Rectal smooth muscle tissue (tissue), 1 donor: ENCODE data around the gene CLIC1.

Source experiments
- H3K27ac ChIP-seq: one replicate; pipeline ENCODE4 v1.7.0; 2013; ENCODE audit warnings: low read depth, low read length, inconsistent platforms
- H3K27me3 ChIP-seq: one replicate; pipeline ENCODE4 v1.7.0; 2013; ENCODE audit warnings: low read length; ENCODE audit not compliant: control insufficient read depth, insufficient read depth
- H3K36me3 ChIP-seq: one replicate; pipeline ENCODE4 v1.7.0; 2013; ENCODE audit warnings: low read length; ENCODE audit not compliant: control insufficient read depth, insufficient read depth
- H3K4me1 ChIP-seq: one replicate; pipeline ENCODE4 v1.7.0; 2013; ENCODE audit warnings: low read length; ENCODE audit not compliant: control insufficient read depth, insufficient read depth
- H3K4me3 ChIP-seq: one replicate; pipeline ENCODE4 v1.7.0; 2013; ENCODE audit warnings: low read length
- H3K9ac ChIP-seq: one replicate; pipeline ENCODE4 v1.7.0; 2013; ENCODE audit warnings: low read length

The CLIC1 gene

GRCh38 chr6:31741815-31742214, 5.5 kb upstream of the CLIC1 start:
- H3K27ac ChIP-seq, result no peak overlapping the region

GRCh38 chr6:31740397-31741223, 4.3 kb upstream of the CLIC1 start:
- Histone ChIP-seq H3K9ac (peak overlapping the region; percentile 82), H3K27me3 (no peaks in the 10 kb centered on the region), H3K27ac (peak overlapping the region; percentile 30), H3K4me1 (peaks cover 8% of the 10 kb centered on the region), H3K4me3 (peak overlapping the region; percentile 90), H3K36me3 (no peaks in the 10 kb centered on the region)

More at GRCh38 chr6:31741815-31742214, 5.5 kb upstream of the CLIC1 start:
- Histone ChIP-seq H3K4me3 (no peak overlapping the region), H3K27me3 (no peaks in the 10 kb centered on the region), H3K4me1 (peaks cover 4% of the 10 kb centered on the region), H3K36me3 (no peaks in the 10 kb centered on the region), H3K9ac (no peak overlapping the region)

- Histone ChIP-seq H3K4me1 (peaks cover 8% of the 10 kb centered on the region), H3K9ac (peak within 1 kb of the TSS; percentile 82), H3K4me3 (peak within 1 kb of the TSS; percentile 90), H3K36me3 (no peaks in the 10 kb centered on the region), H3K27ac (peak within 1 kb of the TSS; percentile 30), H3K27me3 (no peaks in the 10 kb centered on the region)
Measured at GRCh38 chr6:31739639-31740396, 3.5 kb upstream of the CLIC1 start, which contains the start of gene MSH5. Gene MSH5 (plus strand): TSS chr6:31740005. CDS start chr6:31740467, 462 bp downstream.

DNA sequence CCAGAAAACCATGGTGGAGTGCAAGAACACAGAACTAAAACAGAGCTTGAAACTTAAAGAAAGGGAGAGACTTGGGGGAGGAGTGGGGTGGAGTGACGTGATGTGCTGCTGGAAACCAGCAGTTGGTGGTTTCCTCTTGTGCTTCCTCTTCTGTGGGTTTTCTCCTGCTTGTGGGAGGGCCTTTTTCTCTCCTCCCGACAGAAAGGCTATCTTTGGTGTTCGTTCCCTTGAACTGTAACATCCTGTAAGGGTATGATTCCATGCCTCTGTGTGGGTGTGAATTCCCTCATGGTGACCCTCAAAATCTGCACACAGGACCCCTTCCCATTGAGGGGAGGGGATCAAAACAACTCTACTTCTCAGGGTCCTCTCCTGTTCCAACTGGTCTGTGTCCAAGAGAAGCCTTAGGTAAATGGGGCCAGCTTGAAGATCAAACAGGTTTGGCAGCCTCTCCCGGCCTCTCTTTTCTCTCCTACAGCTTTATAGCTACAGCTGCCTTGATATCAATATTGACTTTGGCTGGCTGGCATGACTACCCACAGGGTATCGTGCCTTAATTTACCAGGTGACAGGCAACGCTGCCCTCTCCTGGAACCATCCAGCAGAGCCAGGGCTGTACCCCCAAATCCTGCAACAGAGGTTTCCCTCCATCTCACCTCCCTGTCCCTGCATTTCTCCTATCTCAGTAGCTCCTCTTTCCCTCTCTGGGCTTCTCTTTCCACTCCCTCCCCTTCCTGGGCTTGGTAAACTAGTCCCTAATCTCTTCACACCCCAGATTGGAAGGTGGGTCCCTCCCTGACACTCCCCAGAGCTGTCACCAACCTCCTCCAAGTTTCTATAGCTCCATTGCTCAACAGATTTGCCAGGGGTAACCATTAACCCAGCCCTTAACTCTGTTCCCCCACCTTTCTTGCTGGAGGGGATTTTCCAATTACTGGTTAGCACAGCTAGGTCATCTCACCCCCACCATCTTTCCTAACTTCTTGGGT, 2.0 kb upstream of the CLIC1 start:
- H3K4me3 ChIP-seq, result peak overlapping the region; percentile 45
- H3K9ac ChIP-seq, result peak overlapping the region; percentile 42
- H3K27ac ChIP-seq, result peak overlapping the region; percentile 42
- H3K4me1 ChIP-seq, result peaks cover 15% of the 10 kb centered on the region
- H3K36me3 ChIP-seq, result peaks cover 10% of the 10 kb centered on the region
- H3K27me3 ChIP-seq, result no peaks in the 10 kb centered on the region

GRCh38 chr6:31737315-31737990, 1.1 kb upstream of the CLIC1 start:
- no peaks in the 10 kb centered on the region for H3K27me3 ChIP-seq
- peak overlapping the region; percentile 43 for H3K27ac ChIP-seq
- peaks cover 15% of the 10 kb centered on the region for H3K4me1 ChIP-seq
- H3K9ac ChIP-seq, result no peak overlapping the region
- H3K36me3 ChIP-seq, result peaks cover 14% of the 10 kb centered on the region
- H3K4me3 ChIP-seq, result peak overlapping the region; percentile 39

DNA sequence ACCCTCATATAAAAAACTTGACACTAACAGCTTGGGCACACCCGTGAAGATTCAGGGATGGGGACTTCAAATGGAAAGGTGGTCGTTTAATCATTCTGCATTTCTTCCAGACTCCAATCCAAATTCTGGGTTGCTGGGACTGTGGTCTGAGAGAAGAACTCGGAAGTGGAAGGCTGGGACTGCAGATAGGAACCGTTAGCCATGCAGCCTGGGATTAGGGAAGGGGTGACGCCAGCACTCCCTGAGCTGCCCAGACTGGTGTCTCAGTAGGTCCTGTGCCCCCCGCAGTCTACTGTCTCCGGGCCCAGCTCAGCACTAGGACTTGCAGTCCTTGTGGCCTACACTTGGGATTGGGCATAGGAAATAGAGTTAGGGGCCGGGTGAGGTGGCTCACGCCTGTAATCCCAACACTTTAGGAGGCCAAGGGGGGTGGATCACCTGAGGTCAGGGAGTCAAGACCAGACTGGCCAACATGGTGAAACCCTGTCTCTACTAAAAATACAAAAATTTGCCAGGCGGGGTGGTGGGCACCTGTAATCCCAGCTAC, 511 bp upstream of the CLIC1 start:
- Histone ChIP-seq H3K36me3 (peaks cover 20% of the 10 kb centered on the region), H3K9ac (no peak overlapping the region), H3K27ac (peak overlapping the region; percentile 92), H3K27me3 (no peaks in the 10 kb centered on the region), H3K4me3 (peak overlapping the region; percentile 98), H3K4me1 (peaks cover 15% of the 10 kb centered on the region)

DNA sequence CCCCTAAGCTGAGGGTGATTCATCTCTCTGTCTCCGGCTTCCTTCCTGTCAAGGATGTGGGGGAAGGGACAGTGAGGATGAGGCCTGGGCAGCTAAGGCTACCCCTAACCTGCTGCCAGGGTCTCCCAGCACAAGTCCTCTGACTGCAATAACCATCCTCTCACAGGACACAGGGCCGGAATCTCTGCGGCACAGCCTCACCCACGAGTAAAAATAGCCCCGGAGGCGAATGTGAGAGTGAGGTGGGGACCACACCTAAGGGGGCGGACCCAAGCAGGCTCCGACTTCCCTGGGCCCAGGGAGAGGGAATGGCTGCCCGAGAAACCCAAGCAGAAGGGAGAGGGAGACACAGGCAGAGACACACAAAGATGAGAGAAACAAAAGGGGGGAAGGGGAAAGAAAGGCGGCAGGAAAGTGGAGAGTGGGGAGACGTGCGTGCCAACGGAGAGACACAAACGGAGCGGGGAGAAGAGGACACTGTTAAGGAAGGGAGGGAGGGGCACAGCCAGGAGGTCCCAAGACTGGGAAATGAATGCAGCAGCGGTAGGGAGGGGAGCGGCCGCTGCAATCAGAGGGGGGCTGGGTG, 1.4 kb downstream of the CLIC1 start:
- H3K9ac ChIP-seq, result peak overlapping the region; percentile 97
- H3K4me1 ChIP-seq, result peaks cover 15% of the 10 kb centered on the region
- H3K36me3 ChIP-seq, result peaks cover 24% of the 10 kb centered on the region
- H3K27me3 ChIP-seq, result no peaks in the 10 kb centered on the region
- peak overlapping the region; percentile 98 for H3K4me3 ChIP-seq
- H3K27ac ChIP-seq, result peak overlapping the region; percentile 92

DNA sequence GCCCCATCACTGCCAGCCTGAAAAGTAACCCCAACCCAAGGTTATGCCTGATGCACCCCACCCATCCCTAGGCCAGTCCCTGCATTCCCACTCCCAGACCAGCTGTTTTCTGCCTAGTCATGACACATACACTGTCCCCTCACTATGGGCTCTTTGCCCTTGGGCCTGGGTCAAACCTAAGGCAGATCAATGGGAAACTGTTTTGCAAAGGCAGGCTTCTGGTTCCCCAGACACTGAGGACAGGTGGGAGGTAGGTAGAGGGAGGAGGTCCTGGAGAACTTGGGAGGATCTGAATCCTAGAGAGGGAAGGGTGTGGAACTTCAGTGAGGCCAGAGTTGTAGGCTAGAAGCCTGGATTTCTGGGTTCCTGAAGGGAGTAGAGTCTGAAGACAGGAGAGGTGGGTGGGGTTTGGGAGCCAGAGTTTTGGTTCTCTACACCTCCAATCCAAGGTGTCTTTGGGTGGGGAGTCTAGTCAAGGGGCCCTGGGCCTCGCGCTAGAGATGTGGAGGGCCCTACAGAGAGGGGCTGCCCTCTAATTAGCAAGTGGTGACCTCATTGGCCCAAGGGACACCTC, 2.0 kb downstream of the CLIC1 start:
- H3K27ac ChIP-seq, result peak overlapping the region; percentile 92
- peak overlapping the region; percentile 98 for H3K4me3 ChIP-seq
- H3K4me1 ChIP-seq, result peaks cover 14% of the 10 kb centered on the region
- peak overlapping the region; percentile 97 for H3K9ac ChIP-seq
- peaks cover 24% of the 10 kb centered on the region for H3K36me3 ChIP-seq
- no peaks in the 10 kb centered on the region for H3K27me3 ChIP-seq

DNA sequence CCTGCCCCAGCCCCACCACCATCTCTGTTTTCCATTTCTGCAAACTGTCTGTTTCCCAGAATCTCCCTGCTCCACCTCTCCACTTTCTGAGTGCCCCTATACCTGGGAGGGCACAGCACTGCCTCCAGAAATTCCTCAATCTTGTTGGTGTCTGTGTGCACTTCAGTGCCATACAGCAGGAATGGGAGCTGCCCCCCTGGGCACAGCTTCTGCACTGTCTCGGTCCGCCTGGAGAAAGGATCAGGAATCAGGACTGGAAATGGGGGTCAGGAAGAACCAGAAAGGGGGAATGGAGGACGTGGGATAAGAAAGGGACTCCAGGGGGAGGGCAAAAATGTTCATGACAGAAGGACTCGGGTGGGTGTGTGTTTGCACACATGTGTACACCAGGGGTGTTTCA, 2.6 kb downstream of the CLIC1 start:
- H3K4me3 ChIP-seq, result peak overlapping the region; percentile 98

DNA sequence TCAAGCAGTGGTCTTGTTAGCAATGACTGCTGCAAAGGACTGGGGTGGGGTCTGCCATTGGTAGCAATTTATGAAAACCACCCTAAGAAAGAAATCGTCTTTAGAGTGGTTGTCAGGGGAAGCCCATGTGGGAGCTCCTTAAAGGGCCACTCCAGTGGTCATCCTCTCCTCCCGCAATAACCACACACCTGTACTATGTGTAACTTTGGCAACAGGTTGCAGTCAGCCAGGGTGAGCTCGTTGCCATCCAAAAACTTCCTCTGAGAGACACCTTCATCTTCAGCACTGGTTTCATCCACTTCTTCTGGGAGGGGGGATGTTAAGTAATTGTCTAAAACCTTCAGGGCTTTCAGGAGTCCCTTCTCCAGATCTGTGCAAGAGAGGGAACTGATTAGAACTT, 4.3 kb downstream of the CLIC1 start:
- no peak overlapping the region for H3K27ac ChIP-seq
- H3K4me1 ChIP-seq, result peaks cover 17% of the 10 kb centered on the region
- no peak overlapping the region for H3K4me3 ChIP-seq
- no peak overlapping the region for H3K9ac ChIP-seq
- H3K27me3 ChIP-seq, result no peaks in the 10 kb centered on the region
- peaks cover 26% of the 10 kb centered on the region for H3K36me3 ChIP-seq

More for the DNA sequence above, 2.6 kb downstream of the CLIC1 start:
- Histone ChIP-seq H3K27ac (no peak overlapping the region), H3K4me1 (peaks cover 11% of the 10 kb centered on the region), H3K27me3 (no peaks in the 10 kb centered on the region), H3K9ac (no peak overlapping the region), H3K36me3 (peaks cover 24% of the 10 kb centered on the region)
